Measurements from ENCODE around the gene RFX2. TPM values are rescaled to one million over a fixed set of nuclear protein-coding genes. Genes with fewer than 3 reads are reported as not detected.
"Not testable (repeated sequence)": the region's sequence is repeated elsewhere in the genome, so short reads cannot be mapped to it uniquely, and the experiment has no call there.

The RFX2 gene
- total RNA-seq, 4 donors from 2014 or later: 0.31 to 10.5 (median 2.2) TPM

- in situ Hi-C loops (cut with MboI; ENCODE audit: low sequenced_read_pairs in 4 of 4): no loop called here
- TF ChIP-seq POLR2A (IDR thresholded peaks at IDR 0.05) (peak in 1 of 2 donors; percentile 23), CTCF (IDR thresholded peaks at IDR 0.05 in 4 of 5, conservative IDR thresholded peaks at IDR 0.05 in 1 of 5) (no peak)
- intact Hi-C loops (cut with DNase I; ENCODE audit: low total_unique reads): no loop called here
- Histone ChIP-seq H3K27me3 (peaks cover 0 to 15% (median 0%) of the 10 kb centered on the region in 3 donors), H3K36me3 (no peaks in the 10 kb centered on the region), H3K4me1 (peaks cover 10 to 16% of the 10 kb centered on the region in 2 donors), H3K9me3 (no peaks in the 10 kb centered on the region), H3K27ac (peak overlapping the region; percentile 62 to 69 (median 66)), H3K4me3 (peak overlapping the region; percentile 53 to 75 (median 68))
- ATAC-seq: no peak
- DNase-seq: no peak
Measured at GRCh38 chr19:6108721-6109633, 1.3 kb downstream of the RFX2 start.

- H3K9me3 ChIP-seq; H3K36me3 ChIP-seq; intact Hi-C loops (cut with DNase I; ENCODE audit: low total_unique reads); DNase-seq; ATAC-seq; H3K4me3 ChIP-seq; H3K27ac ChIP-seq; in situ Hi-C loops (cut with MboI; ENCODE audit: low sequenced_read_pairs in 4 of 4): not testable (repeated sequence)
- peaks cover 0 to 15% (median 0%) of the 10 kb centered on the region in 3 donors for H3K27me3 ChIP-seq
- peaks cover 10 to 19% of the 10 kb centered on the region in 2 donors for H3K4me1 ChIP-seq
Measured at GRCh38 chr19:6106643-6107294, 3.5 kb downstream of the RFX2 start.

GRCh38 chr19:6105444-6105843 lies 4.9 kb downstream of the RFX2 start:
- DNase-seq: no peak
- H3K36me3 ChIP-seq: no peaks in the 10 kb centered on the region
- ATAC-seq: no peak
- in situ Hi-C loops (cut with MboI; ENCODE audit: low sequenced_read_pairs in 4 of 4) (no loop called here), intact Hi-C loops (cut with DNase I; ENCODE audit: low total_unique reads) (no loop called here)
- H3K27me3 ChIP-seq: peaks cover 0 to 15% (median 0%) of the 10 kb centered on the region in 3 donors
- peak overlapping the region in 1 of 4 donors; percentile 3 for H3K27ac ChIP-seq
- peaks cover 10 to 19% of the 10 kb centered on the region in 2 donors for H3K4me1 ChIP-seq
- H3K4me3 ChIP-seq: no peak overlapping the region
- no peak for TF ChIP-seq POLR2A (IDR thresholded peaks at IDR 0.05)
- no peaks in the 10 kb centered on the region for H3K9me3 ChIP-seq

- H3K27ac ChIP-seq: no peak overlapping the region
- H3K4me3 ChIP-seq: no peak overlapping the region
- H3K4me1 ChIP-seq: peaks cover 0 to 8% of the 10 kb centered on the region in 2 donors
- DNase-seq (no peak), ATAC-seq (no peak)
- intact Hi-C loops (cut with DNase I; ENCODE audit: low total_unique reads): no loop called here
- H3K9me3 ChIP-seq: no peaks in the 10 kb centered on the region
- peaks cover 0 to 4% (median 0%) of the 10 kb centered on the region in 3 donors for H3K27me3 ChIP-seq
- in situ Hi-C loops (cut with MboI; ENCODE audit: low sequenced_read_pairs in 4 of 4): no loop called here
- TF ChIP-seq POLR2A (IDR thresholded peaks at IDR 0.05) (no peak), CTCF (IDR thresholded peaks at IDR 0.05 in 4 of 5, conservative IDR thresholded peaks at IDR 0.05 in 1 of 5) (no peak)
- H3K36me3 ChIP-seq: no peaks in the 10 kb centered on the region
Measured at GRCh38 chr19:6103894-6104293, 6.4 kb downstream of the RFX2 start.

- in situ Hi-C loops (cut with MboI; ENCODE audit: low sequenced_read_pairs in 4 of 4): no loop called here
Measured at GRCh38 chr19:6103217-6103644, 7.1 kb downstream of the RFX2 start.

More at GRCh38 chr19:6103217-6103644, 7.1 kb downstream of the RFX2 start:
- Histone ChIP-seq H3K36me3 (no peaks in the 10 kb centered on the region), H3K9me3 (no peaks in the 10 kb centered on the region), H3K4me3 (no peak overlapping the region), H3K4me1 (peaks cover 0 to 3% of the 10 kb centered on the region in 2 donors), H3K27ac (no peak overlapping the region), H3K27me3 (no peaks in the 10 kb centered on the region)
- TF ChIP-seq POLR2A (IDR thresholded peaks at IDR 0.05): no peak
- TF ChIP-seq CTCF (IDR thresholded peaks at IDR 0.05 in 4 of 5, conservative IDR thresholded peaks at IDR 0.05 in 1 of 5): no peak
- peak in 1 of 2 donors; percentile 48 for DNase-seq
- peak; percentile 35 to 46 for ATAC-seq
- intact Hi-C loops (cut with DNase I; ENCODE audit: low total_unique reads): no loop called here

All from gastrocnemius medialis (tissue), 4 donors.